Adrenal gland (tissue), 12 donors: Measurements from ENCODE around the gene WWOX. TPM values are rescaled to one million over a fixed set of nuclear protein-coding genes. Genes with fewer than 3 reads are reported as not detected.

Source experiments
- DNase-seq, 7 donors: peaks; one replicate each; pipeline ENCODE4 v3.0.0-alpha.2; 2019 to 2020
- H3K27ac ChIP-seq, 5 donors: fragments of 200-600 bp; sonication (generic) in 4 of 5; 1 replicate in 3 of 5; 2 replicates in 2 of 5; pipeline versions ENCODE4 v1.5.1 to v1.8.0; 2016 to 2020; ENCODE audit warnings: mild to moderate bottlenecking in 1 of 5
- H3K27me3 ChIP-seq: fragments of 200-600 bp; 2 replicates; pipeline ENCODE4 v1.8.0; 2021
- H3K36me3 ChIP-seq, 2 donors: fragments of 200-600 bp; replicated peaks in 1 of 2; 1 replicate in 1 of 2; 2 replicates in 1 of 2; pipeline versions ENCODE4 v1.5.1 to v1.8.0; 2018 to 2022
- H3K4me1 ChIP-seq, 2 donors: fragments of 200-600 bp; replicated peaks in 1 of 2; 1 replicate in 1 of 2; 2 replicates in 1 of 2; pipeline versions ENCODE4 v1.5.1 to v1.8.0; 2018 to 2021
- H3K4me3 ChIP-seq, 4 donors: fragments of 200-600 bp; sonication (generic) in 3 of 4; one replicate each; pipeline ENCODE4 v1.5.1; 2016 to 2018
- H3K9me3 ChIP-seq, 3 donors: fragments of 200-600 bp; sonication (generic) in 1 of 3; replicated peaks in 1 of 3; 1 replicate in 2 of 3; 2 replicates in 1 of 3; pipeline versions ENCODE4 v1.5.1 to v1.8.0; 2016 to 2021
- CTCF ChIP-seq, 6 experiments: fragments of 450-650 bp in 4 of 6; fragments of 200-600 bp in 2 of 6; sonication (generic) in 1 of 6; IDR thresholded peaks; 1 replicate in 5 of 6; 2 replicates in 1 of 6; pipeline versions ENCODE4 v1.5.1 to v1.8.0; 2016 to 2021; ENCODE audit warnings: antibody characterized with exemption in 6 of 6, mild to moderate bottlenecking in 2 of 6, moderate library complexity in 1 of 6
- POLR2A ChIP-seq, 2 donors: fragments of 450-650 bp; IDR thresholded peaks; one replicate each; pipeline ENCODE4 v1.6.1; 2017; ENCODE audit warnings: antibody characterized with exemption in 2 of 2, mild to moderate bottlenecking in 2 of 2, moderate library complexity in 1 of 2
- WGBS, 4 donors: extraction: QIAGEN DNeasy Blood & Tissue Kit in 2 of 4; methylation state at CpG; one replicate each; pipeline versions ENCODE4 v1.1.5 to v1.1.7; 2013 to 2017; 5-methylcytosine and 5-hydroxymethylcytosine counted together
- intact Hi-C, 2 donors: fragments of 100-400 bp; cut with DNase I; formaldehyde crosslinking; loops; one replicate each; pipeline versions ENCODE4 v1.14.1 to v1.15.0; 2022 to 2023
- polyA plus RNA-seq, 3 donors: library from polyadenylated mRNA; stranded (reverse); fragments of 200-250 nt in 2 of 3; fragments of 350-450 nt in 1 of 3; fragmentation: Illumina TruSeq in 1 of 3; extraction: RNeasy Lipid Tissue Mini Kit (QIAGEN cat#74804) in 1 of 3; gene quantifications; one replicate each; pipeline ENCODE4 v1.2.3, GENCODE V29; 2013 to 2014
- total RNA-seq, 9 donors: library from RNA; depleted of rRNA in 4 of 9; stranded (reverse); fragments of >200 nt in 4 of 9; fragments of 120-200 nt in 1 of 9; fragmentation: NEBNext Ultra II Directional in 1 of 9; extraction: Animal tissue kit (Norgen Biotek cat#: 25700) in 1 of 9; gene quantifications; one replicate each; pipeline versions ENCODE4 v1.1.0 to v1.2.4, GENCODE V29; 2013 to 2023
- donor health status: healthy with polysubstance abuse.
- donor health status: Bipolar disorder and iron deficiency.
- donor health status: DM: yes; HTN: yes; CAD: no.
- donor health status: DM: no; HTN: no; CAD: no.
- donor health status: DM: no; HTN: no; CAD: no.
- donor health status: DM: yes; HTN: yes; CAD: no.

The WWOX gene
- total and polyA plus RNA-seq, 12 donors = 11.8 to 74.6 (median 20.5) TPM

- Histone ChIP-seq H3K27ac (no peak overlapping the region), H3K9me3 (no peaks in the 10 kb centered on the region), H3K4me1 (no peaks in the 10 kb centered on the region), H3K27me3 (no peaks in the 10 kb centered on the region), H3K4me3 (no peak overlapping the region), H3K36me3 (no peaks in the 10 kb centered on the region)
- DNase-seq = no peak
- WGBS, 4 donors = 81 to 90% (median 83%) methylated on average over 7 of the region's 7 CpGs
- intact Hi-C loops = no loop called here
- TF ChIP-seq POLR2A (IDR thresholded peaks at IDR 0.05) (no peak), CTCF (IDR thresholded peaks at IDR 0.05) (no peak)
Measured at GRCh38 chr16:78496189-78496588, 396.7 kb downstream of the WWOX start.

- TF ChIP-seq CTCF (IDR thresholded peaks at IDR 0.05) = no peak
- TF ChIP-seq POLR2A (IDR thresholded peaks at IDR 0.05) = no peak
- Histone ChIP-seq H3K36me3 (no peaks in the 10 kb centered on the region), H3K27me3 (no peaks in the 10 kb centered on the region), H3K4me1 (no peaks in the 10 kb centered on the region), H3K27ac (no peak overlapping the region), H3K9me3 (no peaks in the 10 kb centered on the region), H3K4me3 (no peak overlapping the region)
- 69 to 90% (median 85%) methylated on average over 10 of the region's 10 CpGs for WGBS, 4 donors
- no peak for DNase-seq
- intact Hi-C loops = no loop called here
Measured at GRCh38 chr16:78499399-78499798, 399.9 kb downstream of the WWOX start.

GRCh38 chr16:78500659-78501270 is 401.3 kb downstream of the WWOX start:
- Histone ChIP-seq H3K9me3 (no peaks in the 10 kb centered on the region), H3K4me3 (no peak overlapping the region), H3K36me3 (no peaks in the 10 kb centered on the region), H3K27ac (no peak overlapping the region), H3K4me1 (no peaks in the 10 kb centered on the region), H3K27me3 (no peaks in the 10 kb centered on the region)
- TF ChIP-seq POLR2A (IDR thresholded peaks at IDR 0.05) = no peak
- no peak for TF ChIP-seq CTCF (IDR thresholded peaks at IDR 0.05)
- intact Hi-C loops = loop anchor here (5.0 to 10.0 kb wide), 3 partner anchors 264 to 1104 kb away; partner anchors contain the start of gene MAF (in 1 of the 2)
- DNase-seq = no peak
- WGBS, 4 donors = 87 to 95% (median 94%) methylated on average over 8 of the region's 8 CpGs

- no peaks in the 10 kb centered on the region for H3K4me1 ChIP-seq
- H3K36me3 ChIP-seq = no peaks in the 10 kb centered on the region
- no peaks in the 10 kb centered on the region for H3K27me3 ChIP-seq
- WGBS, 4 donors = 94 to 97% (median 96%) methylated on average over 8 of the region's 8 CpGs
- no peak overlapping the region for H3K4me3 ChIP-seq
- TF ChIP-seq POLR2A (IDR thresholded peaks at IDR 0.05) (no peak), CTCF (IDR thresholded peaks at IDR 0.05) (no peak)
- DNase-seq = no peak
- H3K27ac ChIP-seq = no peak overlapping the region
- intact Hi-C loops = loop anchor here (5.0 to 10.0 kb wide), 3 partner anchors 263 to 1103 kb away; partner anchors contain the start of gene MAF (in 1 of the 2)
- no peaks in the 10 kb centered on the region for H3K9me3 ChIP-seq
Measured at GRCh38 chr16:78501744-78502143, 402.3 kb downstream of the WWOX start.
